Keratinocyte (primary cell): ENCODE results near the gene GSAP. TPM values are rescaled to one million over a fixed set of nuclear protein-coding genes. Genes with fewer than 3 reads are reported as not detected.

Experiments
- DNase-seq: peaks from one replicate; pipeline ENCODE4 v3.0.0-alpha.2; 2011; ENCODE audit warnings: low read depth, missing footprints, low spot score
- FAIRE-seq: peaks from 2 replicates; lab custom pipeline; 2011; peaks lifted over from hg19 to GRCh38; lab: Jason Lieb, UNC
- H2AFZ ChIP-seq: 2 replicates; pipeline ENCODE4 v1.6.0; 2012; ENCODE audit warnings: low read length, control low read depth, inconsistent platforms; ENCODE audit not compliant: control insufficient read depth
- H3K27ac ChIP-seq: 2 replicates; pipeline ENCODE4 v1.5.1; 2011; ENCODE audit warnings: low read length; ENCODE audit not compliant: control insufficient read depth, insufficient read depth
- H3K27me3 ChIP-seq: 3 replicates; pipeline ENCODE4 v1.6.0; 2011; ENCODE audit warnings: low read length; ENCODE audit not compliant: control insufficient read depth, insufficient read depth; ENCODE audit errors: extremely low read depth
- H3K36me3 ChIP-seq, 2 experiments: 2 replicates in 1 of 2; 3 replicates in 1 of 2; pipeline ENCODE4 v1.5.1; 2011; ENCODE audit warnings: low read length in 2 of 2, mild to moderate bottlenecking in 1 of 2; ENCODE audit not compliant: control insufficient read depth in 2 of 2, insufficient read depth in 2 of 2; ENCODE audit errors: extremely low read depth in 1 of 2
- H3K4me1 ChIP-seq: 3 replicates; pipeline ENCODE4 v1.5.1; 2011; ENCODE audit warnings: low read length; ENCODE audit not compliant: control insufficient read depth, insufficient read depth; ENCODE audit errors: extremely low read depth
- H3K4me2 ChIP-seq: 3 replicates; pipeline ENCODE4 v1.6.0; 2011; ENCODE audit warnings: low read depth, low read length; ENCODE audit not compliant: control insufficient read depth, insufficient read depth; ENCODE audit errors: extremely low read depth
- H3K4me3 ChIP-seq, 3 experiments: fragments of 200-600 bp in 1 of 3; sonication (generic) in 1 of 3; 2 replicates in 2 of 3; 3 replicates in 1 of 3; pipeline ENCODE4 v1.5.1; 2011 to 2016; ENCODE audit warnings: low read length in 3 of 3, mild to moderate bottlenecking in 3 of 3, control low read depth in 2 of 3, inconsistent platforms in 1 of 3, low read depth in 1 of 3, mixed read lengths in 1 of 3, mixed run types in 1 of 3, moderate library complexity in 1 of 3; ENCODE audit not compliant: control insufficient read depth in 2 of 3, insufficient read depth in 2 of 3; ENCODE audit errors: extremely low read depth in 1 of 3
- H3K79me2 ChIP-seq: 2 replicates; pipeline ENCODE4 v1.6.0; 2012; ENCODE audit warnings: low read length; ENCODE audit not compliant: control insufficient read depth, insufficient read depth
- H3K9ac ChIP-seq: 3 replicates; pipeline ENCODE4 v1.6.0; 2011; ENCODE audit warnings: low read length; ENCODE audit not compliant: control insufficient read depth, insufficient read depth; ENCODE audit errors: extremely low read depth
- H3K9me1 ChIP-seq: 3 replicates; pipeline ENCODE4 v1.6.0; 2011; ENCODE audit warnings: low read length; ENCODE audit not compliant: control insufficient read depth, insufficient read depth; ENCODE audit errors: extremely low read depth
- H3K9me3 ChIP-seq: 2 replicates; pipeline ENCODE4 v1.5.1; 2012; ENCODE audit warnings: low read depth, low read length; ENCODE audit not compliant: control insufficient read depth
- H4K20me1 ChIP-seq: 3 replicates; pipeline ENCODE4 v1.6.0; 2011; ENCODE audit warnings: low read length; ENCODE audit not compliant: control insufficient read depth, insufficient read depth; ENCODE audit errors: extremely low read depth
- CTCF ChIP-seq, 3 experiments: IDR thresholded peaks in 1 of 3; conservative IDR thresholded peaks in 1 of 3; optimal IDR thresholded peaks in 1 of 3; 2 replicates in 2 of 3; 3 replicates in 1 of 3; pipeline versions ENCODE3 to v1.5.1; 2011; ENCODE audit warnings: low read length in 3 of 3, mild to moderate bottlenecking in 3 of 3, moderate library complexity in 2 of 3, control low read depth in 1 of 3, inconsistent platforms in 1 of 3; ENCODE audit not compliant: insufficient read depth in 2 of 3; ENCODE audit errors: extremely low read depth in 1 of 3
- EZH2 ChIP-seq: IDR thresholded peaks from one replicate; pipeline ENCODE4 v1.6.1; 2012; ENCODE audit warnings: inconsistent platforms, mild to moderate bottlenecking, low read length, moderate library complexity
- dilution Hi-C: fragments of 300-500 bp; cut with MboI; formaldehyde crosslinking; loops from one replicate; pipeline ENCODE4 v1.7.0; 2020; ENCODE audit warnings: low sequenced_read_pairs; ENCODE audit not compliant: extremely low pct_ligation_motif_present
- polyA plus RNA-seq, 5 experiments: library from polyadenylated mRNA; depleted of rRNA in 3 of 5; stranded (reverse) in 3 of 5; stranded (forward) in 1 of 5; unstranded in 1 of 5; fragments of >200 nt; gene quantifications; 1 replicate in 1 of 5; 2 replicates in 3 of 5; 3 replicates in 1 of 5; pipeline versions ENCODE4 v1.2.1 to v1.2.3, GENCODE V29; 2011 to 2012; ENCODE audit warnings: missing spikeins in 2 of 5, low read depth in 1 of 5, low replicate concordance in 1 of 5

The GSAP gene
- polyA plus RNA-seq, 1 donor (not counting 4 experiments of a cell fraction or from before 2014, with no cell fraction given): 5.4 TPM

- DNase-seq: no peak
- Histone ChIP-seq H3K9me1 (no peaks in the 10 kb centered on the region), H3K4me2 (no peak overlapping the region), H3K79me2 (no peaks in the 10 kb centered on the region), H4K20me1 (no peaks in the 10 kb centered on the region), H3K9ac (no peak overlapping the region), H3K27ac (no peak overlapping the region), H3K36me3 (no peaks in the 10 kb centered on the region), H3K4me1 (peaks cover 21% of the 10 kb centered on the region), H3K4me3 (no peak overlapping the region), H3K9me3 (no peaks in the 10 kb centered on the region), H3K27me3 (no peaks in the 10 kb centered on the region), H2AFZ (no peak overlapping the region)
- TF ChIP-seq EZH2 (no peak), CTCF (optimal IDR thresholded peaks at IDR 0.05 in 1 of 3, IDR thresholded peaks at IDR 0.05 in 1 of 3, conservative IDR thresholded peaks at IDR 0.05 in 1 of 3; ENCODE audit: extremely low read depth in 1 of 3, insufficient read depth in 2 of 3, low read length in 3 of 3) (no peak)
- FAIRE-seq: no peak
- dilution Hi-C loops: no loop called here
These were observed 22.0 kb upstream of the GSAP start for GRCh38 chr7:77438131-77438530.

GRCh38 chr7:77434570-77435275 lies 18.6 kb upstream of the GSAP start:
- Histone ChIP-seq H3K27ac (no peak overlapping the region), H3K4me1 (peaks cover 5% of the 10 kb centered on the region), H3K4me3 (no peak overlapping the region), H3K4me2 (no peak overlapping the region), H3K79me2 (no peaks in the 10 kb centered on the region), H3K9me3 (no peaks in the 10 kb centered on the region), H3K9ac (no peak overlapping the region), H3K9me1 (no peaks in the 10 kb centered on the region), H3K36me3 (no peaks in the 10 kb centered on the region), H2AFZ (no peak overlapping the region), H4K20me1 (no peaks in the 10 kb centered on the region), H3K27me3 (no peaks in the 10 kb centered on the region)
- no peak for FAIRE-seq
- TF ChIP-seq CTCF (optimal IDR thresholded peaks at IDR 0.05 in 1 of 3, IDR thresholded peaks at IDR 0.05 in 1 of 3, conservative IDR thresholded peaks at IDR 0.05 in 1 of 3; ENCODE audit: extremely low read depth in 1 of 3, insufficient read depth in 2 of 3, low read length in 3 of 3): no peak
- no peak for TF ChIP-seq EZH2
- dilution Hi-C loops: no loop called here
- no peak for DNase-seq
